GM19455 (cell line): ENCODE results near the gene WBP2.
A peak's percentile ranks its signal among the peaks of the same experiment; 100 is the strongest.

Experiments
- ATAC-seq: cut with Tn5 transposase; IDR thresholded peaks from one replicate; pipeline ENCODE4 v1.9.1; 2021; ENCODE audit not compliant: unreplicated experiment

The WBP2 gene

GRCh38 chr17:75855310-75856061 is at the start of gene WBP2:
Gene WBP2, minus strand, starts transcription at chr17:75855335. Its CDS starts 38 bp downstream, at chr17:75855297.
- peak; percentile 88 for ATAC-seq

DNA sequence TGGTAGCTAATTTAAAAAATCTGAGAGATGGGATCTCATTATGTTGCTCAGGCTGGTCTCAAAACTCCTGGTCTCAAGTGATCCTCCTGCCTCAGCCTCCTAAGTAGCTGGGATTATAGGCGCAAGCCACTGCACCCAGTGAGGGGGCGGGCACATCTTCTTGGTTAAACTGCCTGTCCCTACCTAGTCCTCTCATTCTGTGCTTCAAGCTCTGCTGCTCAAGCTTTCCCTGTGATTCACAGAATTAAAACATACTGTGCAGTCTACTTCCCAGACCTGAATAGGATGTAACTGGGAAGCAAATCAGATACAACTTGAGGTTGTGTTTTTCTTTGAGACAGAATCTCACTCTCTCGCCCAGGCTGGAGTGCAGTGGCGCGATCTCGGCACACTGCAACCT is 47.3 kb upstream of the WBP2 start:
- ATAC-seq, result no peak

GRCh38 chr17:75901727-75902126 is 46.6 kb upstream of the WBP2 start:
- ATAC-seq, result no peak

GRCh38 chr17:75900691-75901533 is 45.8 kb upstream of the WBP2 start:
- ATAC-seq, result no peak

- ATAC-seq, result no peak
These were observed 44.8 kb upstream of the WBP2 start for GRCh38 chr17:75899767-75900468.

DNA sequence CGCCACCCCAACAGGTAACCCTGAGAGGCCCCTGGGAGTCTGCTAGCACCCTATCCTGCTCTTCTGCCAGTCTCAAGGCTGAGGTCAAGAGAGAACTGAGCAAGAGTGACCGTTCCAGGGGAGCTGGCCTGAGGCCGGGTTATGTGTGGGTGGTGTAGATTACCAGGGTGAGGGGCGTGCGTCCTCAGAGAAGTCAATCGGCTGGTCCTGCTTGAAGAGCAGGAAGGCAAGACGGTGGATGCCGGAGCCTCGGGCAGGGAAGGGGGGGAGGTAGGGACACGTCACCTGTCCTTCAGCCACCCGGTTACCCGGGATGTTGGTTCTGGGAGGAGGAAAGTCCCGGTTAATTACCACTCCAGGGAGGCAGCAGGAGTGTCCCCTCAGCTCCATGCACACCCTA is 44.2 kb upstream of the WBP2 start:
- ATAC-seq, result no peak

DNA sequence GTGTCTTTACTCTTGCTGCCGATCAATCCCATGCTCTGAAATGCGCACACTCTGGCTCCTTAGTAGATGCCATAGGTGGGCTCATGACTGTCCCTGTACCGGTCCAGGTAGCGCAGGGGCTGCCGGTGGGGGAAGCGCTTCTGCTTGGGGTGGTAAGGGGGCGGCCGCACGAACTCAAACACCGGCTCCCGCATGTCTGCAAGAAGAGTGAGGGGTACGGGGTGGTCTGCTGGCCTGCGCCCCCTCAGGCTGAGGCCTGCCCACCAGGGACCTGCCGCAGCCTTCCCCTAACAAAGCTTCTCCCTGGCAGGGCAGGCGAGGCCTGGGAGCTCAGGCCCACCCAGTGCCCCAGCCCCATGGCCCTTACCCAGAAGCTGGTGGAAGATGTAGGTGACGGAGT is 43.7 kb upstream of the WBP2 start:
- ATAC-seq, result no peak

- ATAC-seq, result no peak
These were observed 42.9 kb upstream of the WBP2 start for GRCh38 chr17:75898065-75898464.

DNA sequence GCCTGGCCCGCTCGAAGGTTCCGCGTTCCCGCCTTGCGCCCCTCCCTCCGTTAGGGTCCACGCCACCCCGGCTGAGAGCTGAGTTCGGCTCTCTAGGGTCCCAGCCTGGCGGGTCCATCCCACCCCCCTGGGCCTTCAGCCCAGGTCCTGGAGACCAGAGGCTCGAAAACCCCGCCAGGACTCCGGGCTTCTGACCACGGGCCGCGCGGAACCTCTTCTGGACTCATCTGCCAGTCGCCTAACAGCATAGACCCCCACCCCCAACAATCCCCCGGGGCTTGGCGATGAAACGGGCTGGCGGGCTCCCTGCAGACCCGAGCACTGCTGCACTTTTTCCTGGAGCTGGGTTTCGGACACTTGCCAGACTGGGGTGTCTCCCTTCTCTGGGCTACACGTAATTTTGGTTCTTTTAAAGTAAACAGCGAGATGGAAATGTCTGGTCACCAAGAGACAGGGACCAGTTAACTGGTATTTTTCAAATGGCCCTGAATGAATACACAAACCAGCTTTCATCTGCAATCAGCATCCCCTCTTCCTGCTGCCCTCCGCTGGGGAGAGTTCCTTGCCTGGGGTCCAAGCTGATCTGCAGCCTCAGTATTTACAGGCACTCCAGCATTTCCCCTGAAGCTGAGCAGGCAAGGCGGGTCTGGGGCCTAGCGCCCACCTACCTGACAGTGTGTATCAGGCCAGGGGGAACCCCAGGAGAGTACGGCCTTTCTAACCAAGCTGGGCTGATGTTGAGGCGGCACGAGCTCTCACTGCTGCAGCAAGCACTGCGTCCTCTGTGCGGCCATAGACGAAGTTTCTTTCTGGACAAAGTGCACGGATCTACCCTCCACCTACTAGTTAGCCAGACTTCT is 42.3 kb upstream of the WBP2 start:
- no peak for ATAC-seq

DNA sequence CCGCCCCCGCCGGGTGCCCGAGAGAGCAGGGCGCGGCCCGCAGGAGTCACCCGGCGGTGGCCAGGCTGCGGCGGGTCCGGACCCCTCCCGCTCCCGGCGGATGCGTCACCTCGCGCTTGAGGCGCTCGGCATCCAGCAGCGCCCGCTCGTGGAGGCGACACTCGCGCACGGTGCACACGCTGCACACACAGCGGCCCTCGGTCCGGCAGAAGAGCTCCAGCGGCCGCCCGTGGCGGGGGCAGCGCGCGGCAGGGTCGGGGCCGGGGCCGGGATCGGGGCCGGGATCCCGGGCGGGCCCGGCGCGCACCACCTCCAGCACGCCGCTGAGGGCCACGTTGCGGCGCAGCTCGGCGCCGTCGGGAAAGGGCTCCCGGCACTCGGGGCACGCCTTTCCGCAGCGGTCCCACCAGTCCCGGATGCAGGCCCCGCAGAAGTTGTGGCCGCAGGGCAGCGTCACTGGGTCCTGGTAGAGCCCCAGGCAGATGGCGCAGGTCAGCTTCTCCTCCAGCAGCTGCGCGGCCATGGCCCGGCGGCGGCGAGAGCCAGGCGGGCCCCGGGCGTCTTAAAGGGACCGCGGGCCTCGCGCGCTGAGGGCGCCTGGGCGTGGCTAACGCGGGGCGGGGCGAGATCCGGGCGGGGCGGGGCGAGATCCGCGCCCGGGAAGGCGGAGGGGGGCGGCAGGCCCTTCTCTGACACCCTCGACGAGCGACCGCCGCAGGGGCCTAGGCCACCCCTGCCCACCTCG is 41.5 kb upstream of the WBP2 start, which contains the start of gene TRIM65:
Gene TRIM65, minus strand, starts transcription at position 537 of the 745 bp plus-strand sequence. Its CDS starts 14 bp downstream, at position 523.
- peak; percentile 71 for ATAC-seq

GRCh38 chr17:75895370-75896155 is 40.4 kb upstream of the WBP2 start:
- ATAC-seq, result no peak

GRCh38 chr17:75894049-75894733 is 39.1 kb upstream of the WBP2 start:
- no peak for ATAC-seq

DNA sequence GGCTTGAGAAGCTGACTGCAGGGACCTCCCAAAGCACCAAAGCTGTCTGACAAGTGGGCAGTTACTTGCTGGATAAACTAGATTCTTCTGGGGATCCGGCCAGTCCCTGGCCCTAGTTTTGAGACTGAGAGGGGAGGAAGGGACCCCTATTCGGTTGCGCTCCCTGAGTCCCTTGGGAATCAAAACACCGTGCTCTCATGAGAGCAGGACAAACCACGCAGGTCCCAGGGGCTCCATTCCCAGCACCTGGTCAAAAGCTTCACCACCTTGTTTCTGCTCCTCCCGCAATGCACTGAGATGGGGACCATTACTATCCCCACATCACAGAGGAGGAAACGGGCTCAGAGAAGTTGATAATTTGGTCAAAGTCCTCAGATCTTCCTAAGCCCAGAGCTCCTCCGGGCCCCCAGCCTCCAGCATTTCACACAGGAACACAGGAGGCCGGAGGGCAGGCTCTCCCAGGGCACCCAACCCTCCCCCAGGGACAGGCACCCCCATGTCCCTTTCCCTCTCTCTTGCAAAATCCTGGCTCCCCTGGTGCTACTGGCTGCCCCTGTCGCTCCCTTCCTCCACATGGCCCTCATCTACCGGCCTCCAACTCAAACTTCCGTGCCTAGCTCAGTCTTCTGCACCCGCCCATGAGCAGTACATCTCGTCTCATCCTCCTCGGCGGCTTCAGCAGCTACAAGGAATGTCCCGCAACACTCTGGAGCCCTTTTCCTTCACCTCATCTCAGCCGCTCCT is 38.3 kb upstream of the WBP2 start:
- ATAC-seq, result no peak

DNA sequence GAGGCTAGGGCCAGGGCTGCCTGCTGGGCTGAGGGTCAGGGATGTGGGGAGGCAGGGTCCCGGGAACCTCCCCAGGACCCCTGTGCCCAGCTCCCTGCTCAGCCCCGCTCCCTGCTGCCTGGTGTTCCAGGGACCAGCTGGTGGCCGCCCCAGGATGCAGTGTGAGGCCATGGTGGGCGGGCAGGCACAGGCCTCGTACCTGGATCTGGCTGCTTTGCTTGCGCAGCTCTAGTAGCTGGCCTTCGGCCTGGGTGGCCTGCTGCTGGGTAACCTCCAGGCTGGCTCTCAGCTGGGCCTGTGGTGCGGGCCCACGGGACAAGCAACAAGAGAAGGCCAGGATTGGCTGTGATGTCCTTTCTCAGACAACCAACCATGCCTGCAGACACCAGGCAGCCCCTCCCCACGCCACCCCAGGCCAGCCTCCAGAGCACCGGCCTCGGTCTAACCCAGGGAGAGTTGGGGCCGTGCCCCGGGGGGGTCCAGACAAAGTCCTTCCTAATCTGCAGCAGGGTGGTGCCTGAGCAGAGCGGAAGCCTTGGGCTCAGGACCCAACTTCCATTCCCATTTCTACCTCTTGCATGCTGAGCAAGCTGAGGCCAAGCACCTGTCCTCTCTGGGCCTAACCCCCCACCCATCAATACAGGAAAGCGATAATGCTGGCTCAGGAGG is 37.6 kb upstream of the WBP2 start:
- no peak for ATAC-seq

DNA sequence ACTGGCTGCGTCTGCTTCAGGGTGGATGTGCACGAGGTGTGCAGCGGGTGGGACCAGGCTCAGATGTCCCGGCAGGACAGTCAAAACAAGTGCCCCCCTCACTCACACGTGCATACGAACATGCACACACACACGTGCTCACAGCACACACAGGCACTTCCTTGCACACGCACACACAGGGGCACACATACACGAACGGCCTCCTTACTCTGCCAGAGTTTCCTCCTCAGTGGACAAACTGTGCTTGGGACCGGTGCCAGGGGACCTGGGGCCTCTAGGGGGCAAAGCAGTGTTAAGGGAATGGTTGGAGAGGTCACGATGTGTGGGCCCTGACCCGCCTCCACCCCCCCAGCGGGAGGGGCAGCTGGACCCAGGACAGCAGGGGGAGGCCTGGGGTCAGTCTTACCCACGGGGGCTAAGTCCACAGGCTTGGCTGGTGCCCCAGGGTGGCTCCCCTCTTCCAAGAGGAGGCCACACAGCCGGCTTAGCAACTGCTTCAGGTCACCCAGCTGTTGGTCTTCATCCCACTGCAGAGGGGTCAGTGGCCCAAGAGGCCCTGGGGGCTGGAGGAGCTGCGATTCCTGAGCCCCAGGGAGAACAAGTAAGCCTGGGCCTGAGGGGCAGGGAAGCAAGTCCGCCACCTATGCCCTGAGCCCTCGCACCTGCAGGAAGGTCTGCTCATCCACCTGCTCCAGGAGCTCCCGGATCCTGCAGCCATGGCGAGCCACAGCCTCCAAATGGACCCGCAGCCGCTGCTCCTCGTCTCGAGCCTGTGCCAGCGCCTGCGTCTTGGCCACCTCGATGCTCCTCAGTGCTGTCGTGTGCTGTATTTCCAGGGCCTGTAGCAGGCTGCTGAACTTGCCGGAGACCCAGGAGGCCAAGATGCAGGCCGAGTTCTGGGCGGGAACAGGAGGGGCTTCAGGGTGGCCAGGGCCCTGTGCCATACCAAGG is 36.7 kb upstream of the WBP2 start:
- no peak for ATAC-seq

DNA sequence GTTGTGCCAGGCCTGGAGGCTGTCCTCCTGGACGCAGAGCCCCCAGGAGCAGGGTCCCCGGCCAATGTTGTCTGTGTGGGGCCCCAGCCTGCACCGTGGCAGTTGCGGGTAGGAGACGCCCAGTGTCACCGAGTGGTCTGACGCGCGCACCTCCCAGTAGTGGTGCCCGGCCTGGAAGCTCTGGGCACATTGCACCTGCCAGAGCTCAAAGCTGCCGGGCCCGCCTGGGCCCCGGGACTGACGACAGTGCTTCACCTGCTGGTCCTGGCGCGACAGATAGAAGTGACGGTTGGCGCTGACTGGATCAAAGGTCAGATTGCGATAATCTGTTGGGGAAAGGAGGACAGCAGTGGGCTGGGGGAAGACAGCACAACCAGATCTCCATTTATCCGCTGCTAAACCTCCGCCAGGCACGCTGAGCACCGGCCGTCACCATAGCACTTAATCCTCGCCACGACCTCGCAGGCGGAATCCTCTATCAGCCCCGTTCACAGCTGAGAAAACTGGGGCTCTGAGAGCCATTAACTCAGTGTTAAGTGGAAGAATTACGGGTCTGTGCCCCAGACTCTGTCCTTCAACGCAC is 36.0 kb upstream of the WBP2 start:
- no peak for ATAC-seq
